ENCODE data around the gene BPNT1.
"Not testable (repeated sequence)": the region's sequence is repeated elsewhere in the genome, so short reads cannot be mapped to it uniquely, and the experiment has no call there.

Gene BPNT1

GRCh38 chr1:220119043-220119512 is 29.5 kb upstream of the BPNT1 start:
- H3K4me1 ChIP-seq (ENCODE audit: control insufficient read depth in 2 of 2, insufficient read depth in 2 of 2, low read length in 2 of 2): peaks cover 0 to 17% of the 10 kb centered on the region in 2 donors
- peaks cover 5 to 20% of the 10 kb centered on the region in 2 donors for H3K36me3 ChIP-seq (ENCODE audit: control insufficient read depth in 2 of 2, insufficient read depth in 2 of 2, low read length in 2 of 2)
- peak overlapping the region; percentile 59 to 61 for H3K4me3 ChIP-seq (ENCODE audit: low read length in 2 of 2)
- H3K9ac ChIP-seq (ENCODE audit: low read depth in 1 of 2, low read length in 2 of 2): peak overlapping the region in 1 of 2 donors; percentile 40
- no peaks in the 10 kb centered on the region for H3K9me3 ChIP-seq (ENCODE audit: control insufficient read depth in 2 of 2, low read length in 2 of 2)
- no peaks in the 10 kb centered on the region for H3K27me3 ChIP-seq (ENCODE audit: control insufficient read depth in 2 of 2, insufficient read depth in 2 of 2, low read length in 2 of 2)
- H3K27ac ChIP-seq (ENCODE audit: low read depth in 2 of 2, low read length in 2 of 2): peak overlapping the region; percentile 12 to 69

- H3K27me3 ChIP-seq (ENCODE audit: control insufficient read depth in 2 of 2, insufficient read depth in 2 of 2, low read length in 2 of 2): no peaks in the 10 kb centered on the region
- H3K9ac ChIP-seq (ENCODE audit: low read depth in 1 of 2, low read length in 2 of 2): no peak overlapping the region
- H3K27ac ChIP-seq (ENCODE audit: low read depth in 2 of 2, low read length in 2 of 2): no peak overlapping the region
- no peaks in the 10 kb centered on the region for H3K9me3 ChIP-seq (ENCODE audit: control insufficient read depth in 2 of 2, low read length in 2 of 2)
- H3K4me3 ChIP-seq (ENCODE audit: low read length in 2 of 2): no peak overlapping the region
- peaks cover 16 to 50% of the 10 kb centered on the region in 2 donors for H3K36me3 ChIP-seq (ENCODE audit: control insufficient read depth in 2 of 2, insufficient read depth in 2 of 2, low read length in 2 of 2)
- no peaks in the 10 kb centered on the region for H3K4me1 ChIP-seq (ENCODE audit: control insufficient read depth in 2 of 2, insufficient read depth in 2 of 2, low read length in 2 of 2)
Measured at GRCh38 chr1:220113136-220113695, 23.6 kb upstream of the BPNT1 start.

- not testable (repeated sequence) for H3K27ac ChIP-seq (ENCODE audit: low read depth in 2 of 2, low read length in 2 of 2); H3K4me1 ChIP-seq (ENCODE audit: control insufficient read depth in 2 of 2, insufficient read depth in 2 of 2, low read length in 2 of 2); H3K9ac ChIP-seq (ENCODE audit: low read depth in 1 of 2, low read length in 2 of 2); H3K27me3 ChIP-seq (ENCODE audit: control insufficient read depth in 2 of 2, insufficient read depth in 2 of 2, low read length in 2 of 2); H3K9me3 ChIP-seq (ENCODE audit: control insufficient read depth in 2 of 2, low read length in 2 of 2); H3K4me3 ChIP-seq (ENCODE audit: low read length in 2 of 2)
- peaks cover 20 to 53% of the 10 kb centered on the region in 2 donors for H3K36me3 ChIP-seq (ENCODE audit: control insufficient read depth in 2 of 2, insufficient read depth in 2 of 2, low read length in 2 of 2)
Measured at GRCh38 chr1:220112600-220112999, 23.0 kb upstream of the BPNT1 start.

GRCh38 chr1:220110473-220110872 is 20.9 kb upstream of the BPNT1 start:
- H3K9me3 ChIP-seq (ENCODE audit: control insufficient read depth in 2 of 2, low read length in 2 of 2); H3K4me3 ChIP-seq (ENCODE audit: low read length in 2 of 2); H3K27me3 ChIP-seq (ENCODE audit: control insufficient read depth in 2 of 2, insufficient read depth in 2 of 2, low read length in 2 of 2); H3K4me1 ChIP-seq (ENCODE audit: control insufficient read depth in 2 of 2, insufficient read depth in 2 of 2, low read length in 2 of 2); H3K27ac ChIP-seq (ENCODE audit: low read depth in 2 of 2, low read length in 2 of 2); H3K9ac ChIP-seq (ENCODE audit: low read depth in 1 of 2, low read length in 2 of 2): not testable (repeated sequence)
- H3K36me3 ChIP-seq (ENCODE audit: control insufficient read depth in 2 of 2, insufficient read depth in 2 of 2, low read length in 2 of 2): peaks cover 36 to 59% of the 10 kb centered on the region in 2 donors

GRCh38 chr1:220099826-220100225 is 10.2 kb upstream of the BPNT1 start:
- Histone ChIP-seq H3K9ac (ENCODE audit: low read depth in 1 of 2, low read length in 2 of 2) (no peak overlapping the region), H3K36me3 (ENCODE audit: control insufficient read depth in 2 of 2, insufficient read depth in 2 of 2, low read length in 2 of 2) (peaks cover 21 to 36% of the 10 kb centered on the region in 2 donors)

GRCh38 chr1:220094016-220094911 is 4.7 kb upstream of the BPNT1 start, which contains the start of gene IARS2:
Gene IARS2 (plus strand): TSS chr1:220094132. CDS start chr1:220094217, 85 bp downstream.
- H3K36me3 ChIP-seq (ENCODE audit: control insufficient read depth in 2 of 2, insufficient read depth in 2 of 2, low read length in 2 of 2): peaks cover 0 to 5% of the 10 kb centered on the region in 2 donors
- H3K9ac ChIP-seq (ENCODE audit: low read depth in 1 of 2, low read length in 2 of 2): peak within 1 kb of the TSS; percentile 77 to 86
- H3K27ac ChIP-seq (ENCODE audit: low read depth in 2 of 2, low read length in 2 of 2): peak within 1 kb of the TSS; percentile 81 to 91
- H3K9me3 ChIP-seq (ENCODE audit: control insufficient read depth in 2 of 2, low read length in 2 of 2): no peaks in the 10 kb centered on the region
- peaks cover 7 to 10% of the 10 kb centered on the region in 2 donors for H3K4me1 ChIP-seq (ENCODE audit: control insufficient read depth in 2 of 2, insufficient read depth in 2 of 2, low read length in 2 of 2)
- H3K27me3 ChIP-seq (ENCODE audit: control insufficient read depth in 2 of 2, insufficient read depth in 2 of 2, low read length in 2 of 2): no peaks in the 10 kb centered on the region
- H3K4me3 ChIP-seq (ENCODE audit: low read length in 2 of 2): peak within 1 kb of the TSS; percentile 82 to 92

More at GRCh38 chr1:220099826-220100225, 10.2 kb upstream of the BPNT1 start:
- no peak overlapping the region for H3K27ac ChIP-seq (ENCODE audit: low read depth in 2 of 2, low read length in 2 of 2)
- H3K4me3 ChIP-seq (ENCODE audit: low read length in 2 of 2): no peak overlapping the region
- H3K4me1 ChIP-seq (ENCODE audit: control insufficient read depth in 2 of 2, insufficient read depth in 2 of 2, low read length in 2 of 2): peaks cover 5% of the 10 kb centered on the region in 2 donors
- H3K9me3 ChIP-seq (ENCODE audit: control insufficient read depth in 2 of 2, low read length in 2 of 2): no peaks in the 10 kb centered on the region
- no peaks in the 10 kb centered on the region for H3K27me3 ChIP-seq (ENCODE audit: control insufficient read depth in 2 of 2, insufficient read depth in 2 of 2, low read length in 2 of 2)

GRCh38 chr1:220093361-220094015 is 3.9 kb upstream of the BPNT1 start:
- peak overlapping the region in 1 of 2 donors; percentile 62 for H3K4me3 ChIP-seq (ENCODE audit: low read length in 2 of 2)
- no peaks in the 10 kb centered on the region for H3K27me3 ChIP-seq (ENCODE audit: control insufficient read depth in 2 of 2, insufficient read depth in 2 of 2, low read length in 2 of 2)
- peaks cover 7 to 10% of the 10 kb centered on the region in 2 donors for H3K4me1 ChIP-seq (ENCODE audit: control insufficient read depth in 2 of 2, insufficient read depth in 2 of 2, low read length in 2 of 2)
- H3K36me3 ChIP-seq (ENCODE audit: control insufficient read depth in 2 of 2, insufficient read depth in 2 of 2, low read length in 2 of 2): peaks cover 0 to 4% of the 10 kb centered on the region in 2 donors
- H3K9ac ChIP-seq (ENCODE audit: low read depth in 1 of 2, low read length in 2 of 2): no peak overlapping the region
- no peak overlapping the region for H3K27ac ChIP-seq (ENCODE audit: low read depth in 2 of 2, low read length in 2 of 2)
- no peaks in the 10 kb centered on the region for H3K9me3 ChIP-seq (ENCODE audit: control insufficient read depth in 2 of 2, low read length in 2 of 2)

- Histone ChIP-seq H3K36me3 (ENCODE audit: control insufficient read depth in 2 of 2, insufficient read depth in 2 of 2, low read length in 2 of 2) (peaks cover 0 to 2% of the 10 kb centered on the region in 2 donors), H3K4me3 (ENCODE audit: low read length in 2 of 2) (no peak overlapping the region), H3K4me1 (ENCODE audit: control insufficient read depth in 2 of 2, insufficient read depth in 2 of 2, low read length in 2 of 2) (peaks cover 7 to 10% of the 10 kb centered on the region in 2 donors), H3K27me3 (ENCODE audit: control insufficient read depth in 2 of 2, insufficient read depth in 2 of 2, low read length in 2 of 2) (no peaks in the 10 kb centered on the region), H3K27ac (ENCODE audit: low read depth in 2 of 2, low read length in 2 of 2) (no peak overlapping the region), H3K9me3 (ENCODE audit: control insufficient read depth in 2 of 2, low read length in 2 of 2) (no peaks in the 10 kb centered on the region), H3K9ac (ENCODE audit: low read depth in 1 of 2, low read length in 2 of 2) (no peak overlapping the region)
Measured at GRCh38 chr1:220092694-220093093, 3.1 kb upstream of the BPNT1 start.

GRCh38 chr1:220086261-220086686 is 3.3 kb downstream of the BPNT1 start:
- H3K27ac ChIP-seq (ENCODE audit: low read depth in 2 of 2, low read length in 2 of 2); H3K4me3 ChIP-seq (ENCODE audit: low read length in 2 of 2); H3K36me3 ChIP-seq (ENCODE audit: control insufficient read depth in 2 of 2, insufficient read depth in 2 of 2, low read length in 2 of 2); H3K4me1 ChIP-seq (ENCODE audit: control insufficient read depth in 2 of 2, insufficient read depth in 2 of 2, low read length in 2 of 2); H3K27me3 ChIP-seq (ENCODE audit: control insufficient read depth in 2 of 2, insufficient read depth in 2 of 2, low read length in 2 of 2); H3K9me3 ChIP-seq (ENCODE audit: control insufficient read depth in 2 of 2, low read length in 2 of 2); H3K9ac ChIP-seq (ENCODE audit: low read depth in 1 of 2, low read length in 2 of 2): not testable (repeated sequence)
